Measurements from ENCODE around the gene KCNK16.

Gene KCNK16

DNA sequence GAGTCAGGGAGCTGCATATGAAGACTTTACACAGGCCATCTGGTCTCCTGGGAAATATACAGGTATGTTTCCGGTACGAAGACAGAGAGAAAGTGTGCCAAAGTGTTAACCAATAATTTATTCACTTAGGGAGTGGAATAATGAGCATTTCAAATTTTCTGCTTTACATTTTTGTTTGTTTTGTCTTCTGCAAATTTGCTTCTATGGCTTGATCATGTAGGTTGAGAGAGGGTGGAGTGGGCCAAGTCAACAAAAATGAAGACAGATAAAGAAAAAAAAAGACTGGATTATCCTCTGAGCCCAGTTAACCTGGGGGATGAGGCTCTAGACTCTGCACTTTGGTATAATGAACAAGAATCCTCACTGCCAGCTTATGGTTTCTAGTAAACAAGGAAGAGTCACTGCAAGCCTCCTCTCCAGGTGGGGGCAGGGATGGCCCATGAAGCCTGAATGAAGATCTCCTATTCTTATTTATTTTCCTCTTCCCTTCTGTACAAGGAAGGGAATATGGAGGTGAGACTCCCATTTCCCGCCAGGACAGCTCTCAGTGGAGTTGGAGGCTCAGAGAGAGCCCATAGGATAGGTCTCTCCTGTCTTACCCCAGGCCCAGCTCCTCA, 46.0 kb downstream of the KCNK16 start:
- no peak for DNase-seq (ENCODE audit: low spot score)

DNA sequence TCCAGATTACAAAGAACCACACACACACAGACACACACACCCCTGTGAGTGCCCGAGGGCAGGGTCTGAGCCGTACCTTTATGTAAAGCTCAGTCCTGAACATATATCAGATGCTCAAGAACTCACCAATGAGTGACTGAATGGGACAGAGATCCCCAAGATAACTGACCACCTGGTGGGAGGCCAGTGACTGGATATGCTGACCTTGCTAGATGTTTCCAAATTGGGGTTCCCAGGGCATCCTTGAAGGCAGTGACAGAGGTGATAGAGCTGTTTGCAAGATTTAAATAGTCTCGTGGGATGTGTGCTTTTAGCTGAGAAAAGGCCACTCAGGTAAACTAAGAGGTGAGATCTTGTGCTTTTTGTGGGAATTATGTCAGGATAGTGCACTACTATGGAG, 47.6 kb downstream of the KCNK16 start:
- DNase-seq (ENCODE audit: low spot score): no peak

DNA sequence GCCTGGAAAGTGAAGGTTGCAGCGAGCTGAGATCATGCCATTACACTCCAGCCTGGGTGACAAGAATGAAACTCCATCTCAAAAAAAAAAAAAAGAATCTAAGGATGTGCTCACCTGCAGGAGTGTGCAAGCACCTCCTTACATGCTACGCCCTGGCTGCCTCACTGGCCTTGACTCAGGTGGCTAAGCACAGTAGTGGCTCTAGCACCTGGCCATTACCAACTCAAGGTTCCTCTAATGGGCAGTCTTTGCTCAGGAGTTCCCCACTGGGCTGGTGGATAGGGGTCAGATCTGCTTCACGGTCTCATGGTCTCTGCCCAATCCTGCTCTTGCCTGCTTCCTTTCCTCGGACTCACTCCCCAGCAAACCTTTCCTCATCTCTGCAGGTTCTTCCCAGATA, 48.0 kb downstream of the KCNK16 start:
- no peak for DNase-seq (ENCODE audit: low spot score)

DNA sequence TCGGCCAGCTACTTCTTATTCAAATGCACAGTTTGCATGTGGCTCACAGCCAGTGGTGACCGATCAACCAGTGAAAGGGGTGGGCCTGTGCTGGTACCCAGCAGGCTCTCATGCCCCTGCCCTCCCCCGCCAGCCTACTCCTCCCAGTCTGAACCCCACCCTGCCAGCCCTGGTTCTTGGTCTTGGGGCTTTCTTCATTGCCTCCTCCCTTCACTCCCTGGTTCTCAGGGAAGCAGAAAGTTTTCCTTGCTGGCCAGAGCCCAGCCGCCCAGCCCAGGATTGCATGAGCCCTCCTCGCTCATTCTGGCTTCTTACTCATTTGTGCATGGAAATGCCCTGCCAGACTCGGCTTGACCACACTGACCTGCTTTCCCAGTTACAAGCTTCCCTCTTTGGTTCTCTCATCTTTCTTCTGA, 49.1 kb downstream of the KCNK16 start:
- no peak for DNase-seq (ENCODE audit: low spot score)

DNA sequence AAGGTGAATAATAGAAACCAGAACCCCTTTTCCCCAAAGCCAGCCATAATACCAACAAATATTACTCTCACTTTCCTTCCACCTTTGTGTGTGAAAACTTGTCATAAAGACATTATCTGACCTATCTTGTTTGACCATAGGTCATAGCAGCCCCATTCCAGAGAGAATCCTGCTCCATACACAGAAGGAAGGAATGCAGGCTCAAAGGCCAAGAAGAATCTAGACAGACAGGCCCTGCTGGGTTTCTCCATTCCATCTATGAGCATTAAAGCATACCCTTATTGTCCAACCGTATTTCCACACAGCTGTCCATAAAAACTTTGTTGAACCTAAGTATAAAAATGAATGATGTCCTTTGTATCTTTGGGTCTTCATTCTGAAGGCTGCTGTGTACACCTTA, 52.5 kb downstream of the KCNK16 start:
- no peak for DNase-seq (ENCODE audit: low spot score)

DNA sequence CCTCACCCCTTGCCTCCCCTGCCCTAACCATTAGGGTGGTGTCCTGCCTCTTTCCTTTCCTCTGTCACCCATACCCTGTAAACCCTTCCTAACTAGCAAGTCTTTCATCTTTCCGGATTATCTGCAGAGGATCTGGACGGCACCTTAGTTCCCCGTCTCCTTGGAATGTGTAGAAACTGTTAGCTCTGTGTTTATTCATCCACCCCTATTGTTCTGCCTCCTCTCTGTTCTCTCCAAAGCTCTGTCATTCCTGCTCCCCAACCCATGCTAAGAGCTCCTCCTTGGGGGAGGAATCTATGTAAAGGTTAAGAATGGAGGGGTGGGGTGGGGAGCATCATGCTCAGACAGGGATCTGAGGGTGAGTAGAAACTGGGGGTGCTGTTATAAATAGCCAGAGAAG, 53.8 kb downstream of the KCNK16 start:
- DNase-seq (ENCODE audit: low spot score): no peak

DNA sequence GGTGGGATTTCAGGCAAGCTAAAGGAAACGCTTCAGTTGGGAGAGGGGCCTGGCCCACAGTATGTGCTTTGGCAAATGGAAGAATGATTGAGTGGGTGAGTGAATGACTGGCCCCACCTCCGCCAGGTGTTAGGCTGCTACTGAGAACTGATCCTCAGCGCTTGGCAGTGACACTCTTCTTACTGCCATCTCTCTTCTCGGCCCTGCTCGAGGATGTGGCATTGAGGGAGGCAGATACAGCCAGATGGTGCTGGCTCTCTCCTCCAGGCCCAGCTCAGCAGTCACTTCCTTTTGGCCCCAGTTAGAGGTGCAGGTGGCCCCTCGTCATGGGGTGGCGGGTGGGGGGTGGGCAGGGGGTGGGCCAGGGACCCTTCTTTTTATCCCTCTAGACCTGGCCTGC, 54.3 kb downstream of the KCNK16 start:
- no peak for DNase-seq (ENCODE audit: low spot score)

DNA sequence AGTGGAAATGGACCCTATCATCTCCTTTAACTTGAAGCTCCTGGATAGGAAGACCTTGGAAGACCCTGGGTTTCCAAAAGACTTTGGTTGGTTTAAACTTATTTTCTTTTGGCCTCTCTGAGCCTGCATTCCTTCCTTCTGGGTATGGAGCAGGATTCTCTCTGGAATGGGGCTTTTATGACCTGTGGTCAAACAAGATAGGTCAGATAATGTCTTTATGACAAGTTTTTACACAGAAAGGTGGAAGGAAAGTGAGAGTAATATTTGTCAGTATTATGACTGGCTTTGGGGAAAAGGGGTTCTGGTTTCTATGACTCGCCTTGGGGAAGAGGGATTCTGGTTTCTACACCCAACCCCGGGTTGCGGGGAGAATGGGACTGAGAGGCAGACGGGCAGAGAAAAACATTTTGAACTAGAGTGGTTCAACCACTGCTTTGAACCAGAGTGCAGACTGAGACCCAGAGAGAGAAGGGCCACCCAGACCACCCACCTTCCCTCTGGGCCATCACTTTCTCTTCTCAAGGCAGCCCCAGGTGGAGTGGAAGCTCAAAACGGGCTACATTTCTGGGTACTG, 55.6 kb downstream of the KCNK16 start:
- DNase-seq (ENCODE audit: low spot score): no peak

DNA sequence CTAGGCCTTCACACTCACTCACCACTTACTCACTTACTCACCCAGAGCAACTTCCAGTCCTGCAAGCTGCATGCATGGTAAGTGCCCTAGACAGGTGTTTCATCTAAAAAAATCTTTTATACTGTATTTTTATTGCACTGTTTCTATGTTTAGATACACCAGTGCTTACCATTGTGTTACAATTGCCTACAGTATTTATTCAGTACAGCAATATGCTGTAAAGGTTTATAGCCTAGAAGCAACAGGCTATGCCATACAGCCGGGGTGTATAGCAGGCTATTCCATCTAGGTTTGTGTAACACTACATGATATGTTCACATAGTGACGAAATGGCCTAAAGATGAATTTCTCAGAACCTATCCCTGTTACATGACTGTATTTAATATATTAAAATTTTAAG, 56.1 kb downstream of the KCNK16 start:
- DNase-seq (ENCODE audit: low spot score): no peak
